ENCODE data around the gene NRDC. TPM values are rescaled to one million over a fixed set of nuclear protein-coding genes. Genes with fewer than 3 reads are reported as not detected.

The NRDC gene
- total RNA-seq, 4 donors from 2014 or later: 53.3 to 61.5 (median 57.9) TPM

DNA sequence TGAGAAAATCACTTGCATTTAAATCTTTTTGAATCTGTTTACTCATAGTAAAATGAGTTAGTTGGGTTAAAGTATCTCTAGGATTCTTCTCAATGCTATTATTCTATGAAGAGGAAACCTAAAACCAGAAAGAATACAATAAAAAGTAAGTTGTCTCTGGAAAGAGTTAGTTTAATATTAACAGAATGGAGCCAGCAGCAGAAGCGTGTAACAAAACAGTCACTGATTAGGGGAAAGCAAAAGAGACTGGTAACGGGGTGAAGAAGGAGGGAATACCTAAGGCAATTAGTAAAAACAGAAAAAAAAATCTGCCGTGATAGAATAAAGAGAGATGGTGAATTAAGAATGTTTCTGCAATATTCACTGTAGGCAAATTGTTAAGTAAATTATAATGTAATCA, 60.0 kb downstream of the NRDC start:
- no peak for DNase-seq (ENCODE audit: extremely low spot score)
- Histone ChIP-seq H3K4me3 (no peak overlapping the region), H3K27ac (replicated peaks in 1 of 4) (no peak overlapping the region), H3K4me1 (no peaks in the 10 kb centered on the region), H3K36me3 (peaks cover 21 to 91% (median 61%) of the 10 kb centered on the region in 4 donors), H3K27me3 (no peaks in the 10 kb centered on the region), H3K9me3 (no peaks in the 10 kb centered on the region)
- WGBS: 88% methylated on average over 3 of the region's 3 CpGs
- intact Hi-C loops (cut with DNase I): no loop called here
- TF ChIP-seq, protein P1, sequence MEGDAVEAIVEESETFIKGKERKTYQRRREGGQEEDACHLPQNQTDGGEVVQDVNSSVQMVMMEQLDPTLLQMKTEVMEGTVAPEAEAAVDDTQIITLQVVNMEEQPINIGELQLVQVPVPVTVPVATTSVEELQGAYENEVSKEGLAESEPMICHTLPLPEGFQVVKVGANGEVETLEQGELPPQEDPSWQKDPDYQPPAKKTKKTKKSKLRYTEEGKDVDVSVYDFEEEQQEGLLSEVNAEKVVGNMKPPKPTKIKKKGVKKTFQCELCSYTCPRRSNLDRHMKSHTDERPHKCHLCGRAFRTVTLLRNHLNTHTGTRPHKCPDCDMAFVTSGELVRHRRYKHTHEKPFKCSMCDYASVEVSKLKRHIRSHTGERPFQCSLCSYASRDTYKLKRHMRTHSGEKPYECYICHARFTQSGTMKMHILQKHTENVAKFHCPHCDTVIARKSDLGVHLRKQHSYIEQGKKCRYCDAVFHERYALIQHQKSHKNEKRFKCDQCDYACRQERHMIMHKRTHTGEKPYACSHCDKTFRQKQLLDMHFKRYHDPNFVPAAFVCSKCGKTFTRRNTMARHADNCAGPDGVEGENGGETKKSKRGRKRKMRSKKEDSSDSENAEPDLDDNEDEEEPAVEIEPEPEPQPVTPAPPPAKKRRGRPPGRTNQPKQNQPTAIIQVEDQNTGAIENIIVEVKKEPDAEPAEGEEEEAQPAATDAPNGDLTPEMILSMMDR (IDR thresholded peaks at IDR 0.05): no peak
- TF ChIP-seq EP300 (IDR thresholded peaks at IDR 0.05): no peak
- TF ChIP-seq POLR2A (IDR thresholded peaks at IDR 0.05; ENCODE audit: low read depth): no peak
- TF ChIP-seq POLR2AphosphoS5 (IDR thresholded peaks at IDR 0.05): no peak

DNA sequence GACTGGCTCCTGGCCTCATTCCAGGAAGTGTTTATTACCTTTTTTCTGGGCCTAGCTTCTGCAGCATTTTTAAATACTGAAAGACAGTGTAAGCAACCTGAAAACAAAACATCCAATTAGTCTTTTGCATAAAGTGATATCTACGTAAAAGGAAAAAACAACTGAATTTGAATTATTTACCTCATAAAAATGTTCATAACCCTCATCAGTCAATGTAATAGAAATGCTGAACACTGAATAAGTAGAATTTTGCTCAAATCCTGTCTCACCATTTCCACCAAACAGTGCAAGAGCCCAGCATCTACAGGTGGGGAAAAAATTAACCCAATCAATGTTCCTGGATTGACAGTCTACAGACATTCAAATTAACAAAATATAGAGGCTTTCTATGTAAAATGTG, 64.0 kb downstream of the NRDC start:
- Histone ChIP-seq H3K4me3 (no peak overlapping the region), H3K27me3 (no peaks in the 10 kb centered on the region), H3K27ac (replicated peaks in 1 of 4) (no peak overlapping the region), H3K4me1 (no peaks in the 10 kb centered on the region), H3K9me3 (no peaks in the 10 kb centered on the region), H3K36me3 (peaks cover 34 to 93% (median 64%) of the 10 kb centered on the region in 4 donors)
- TF ChIP-seq EP300 (IDR thresholded peaks at IDR 0.05) (no peak), POLR2A (IDR thresholded peaks at IDR 0.05; ENCODE audit: low read depth) (no peak), POLR2AphosphoS5 (IDR thresholded peaks at IDR 0.05) (no peak)
- TF ChIP-seq, protein P1 (IDR thresholded peaks at IDR 0.05): no peak
- no peak for DNase-seq (ENCODE audit: extremely low spot score)
- intact Hi-C loops (cut with DNase I): no loop called here
- 91% methylated on average over 1 of the region's 1 CpG for WGBS

DNA sequence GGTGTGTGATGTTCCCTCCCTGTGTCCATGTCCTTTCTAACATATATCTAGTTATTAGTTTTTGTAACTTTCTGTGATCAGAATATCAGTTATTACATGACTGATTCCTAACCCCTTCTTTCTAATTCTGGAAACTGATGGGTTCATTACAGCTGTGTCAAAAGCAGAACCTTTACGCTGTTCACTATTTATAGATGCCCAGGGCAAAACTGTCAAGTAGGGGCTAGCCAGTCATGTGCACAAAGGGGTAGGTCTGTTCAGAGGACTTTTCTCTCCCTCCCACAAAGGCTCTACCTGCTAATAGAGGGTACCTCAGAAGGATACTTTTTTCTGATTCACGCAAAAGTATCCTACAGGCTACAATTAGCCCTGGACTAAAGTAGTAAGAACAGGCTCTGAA, 79.2 kb downstream of the NRDC start:
- H3K36me3 ChIP-seq: peaks cover 26 to 96% (median 77%) of the 10 kb centered on the region in 4 donors
- no peaks in the 10 kb centered on the region for H3K9me3 ChIP-seq
- WGBS: 90% methylated on average over 1 of the region's 2 CpGs
- H3K4me1 ChIP-seq: no peaks in the 10 kb centered on the region
- no peak overlapping the region for H3K27ac ChIP-seq (replicated peaks in 1 of 4)
- intact Hi-C loops (cut with DNase I): no loop called here
- H3K27me3 ChIP-seq: no peaks in the 10 kb centered on the region
- no peak for TF ChIP-seq EP300 (IDR thresholded peaks at IDR 0.05)
- TF ChIP-seq, protein P1 (IDR thresholded peaks at IDR 0.05): no peak
- no peak for TF ChIP-seq POLR2AphosphoS5 (IDR thresholded peaks at IDR 0.05)
- TF ChIP-seq POLR2A (IDR thresholded peaks at IDR 0.05; ENCODE audit: low read depth): no peak
- H3K4me3 ChIP-seq: no peak overlapping the region
- DNase-seq (ENCODE audit: extremely low spot score): no peak

DNA sequence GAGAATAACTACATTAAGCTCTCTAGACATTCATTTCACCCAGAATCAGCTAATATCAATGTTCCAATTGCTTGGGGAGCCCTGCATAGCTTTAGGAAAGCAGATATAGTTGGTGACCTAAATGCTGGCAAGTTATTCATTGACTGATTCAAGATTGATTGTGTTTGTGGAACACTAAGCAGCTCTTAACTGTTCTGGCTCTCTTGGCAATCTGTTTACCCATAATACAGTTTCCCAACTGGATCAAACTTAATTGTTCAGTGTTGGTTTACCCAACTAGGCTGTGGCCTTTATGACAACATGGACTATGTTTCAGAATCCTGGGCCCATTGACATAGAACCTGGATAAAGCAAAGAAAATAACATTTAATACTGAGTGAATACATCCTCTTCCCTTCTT, 83.7 kb downstream of the NRDC start:
- Histone ChIP-seq H3K27ac (replicated peaks in 1 of 4) (no peak overlapping the region), H3K4me3 (no peak overlapping the region), H3K36me3 (peaks cover 38 to 98% (median 86%) of the 10 kb centered on the region in 4 donors), H3K27me3 (no peaks in the 10 kb centered on the region), H3K9me3 (no peaks in the 10 kb centered on the region), H3K4me1 (no peaks in the 10 kb centered on the region)
- intact Hi-C loops (cut with DNase I): no loop called here
- TF ChIP-seq, protein P1 (IDR thresholded peaks at IDR 0.05): no peak
- no peak for TF ChIP-seq EP300 (IDR thresholded peaks at IDR 0.05)
- TF ChIP-seq POLR2AphosphoS5 (IDR thresholded peaks at IDR 0.05): no peak
- no peak for TF ChIP-seq POLR2A (IDR thresholded peaks at IDR 0.05; ENCODE audit: low read depth)
- no peak for DNase-seq (ENCODE audit: extremely low spot score)

DNA sequence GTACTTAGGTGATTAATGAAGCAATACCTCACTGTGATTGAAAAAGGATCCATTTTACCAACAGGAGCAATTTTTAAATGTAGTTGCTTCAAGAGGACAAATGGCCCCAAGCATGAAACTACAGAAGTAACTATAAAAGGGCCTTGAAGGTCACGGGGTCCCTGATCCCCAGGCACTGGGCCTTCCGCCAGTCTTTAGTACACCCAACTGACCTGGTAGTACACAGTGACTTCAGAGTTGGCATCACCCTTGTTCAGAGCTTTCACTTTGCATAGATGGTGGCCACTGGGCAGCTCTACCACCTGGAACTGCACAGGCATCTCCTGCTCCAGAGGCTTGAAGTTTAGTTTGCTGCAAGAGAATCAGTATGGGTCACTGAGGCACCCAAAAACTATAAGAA, 84.3 kb downstream of the NRDC start:
- no peak for DNase-seq (ENCODE audit: extremely low spot score)
- H3K27me3 ChIP-seq: no peaks in the 10 kb centered on the region
- TF ChIP-seq POLR2AphosphoS5 (IDR thresholded peaks at IDR 0.05): peak in 1 of 2 donors; percentile 3
- no peak for TF ChIP-seq EP300 (IDR thresholded peaks at IDR 0.05)
- TF ChIP-seq POLR2A (IDR thresholded peaks at IDR 0.05; ENCODE audit: low read depth): no peak
- TF ChIP-seq, protein P1 (IDR thresholded peaks at IDR 0.05): no peak
- 100% methylated on average over 2 of the region's 2 CpGs for WGBS
- no peaks in the 10 kb centered on the region for H3K9me3 ChIP-seq
- intact Hi-C loops (cut with DNase I): no loop called here
- H3K4me3 ChIP-seq: no peak overlapping the region
- no peak overlapping the region for H3K27ac ChIP-seq (replicated peaks in 1 of 4)
- peaks cover 43 to 98% (median 86%) of the 10 kb centered on the region in 4 donors for H3K36me3 ChIP-seq
- no peaks in the 10 kb centered on the region for H3K4me1 ChIP-seq
